DOHH2 (cell line): Measurements from ENCODE around the gene BTBD3.

Experiments used
- H3F3A ChIP-seq: fragments of 200-600 bp; sonication (generic), shearing (Covaris generic); 2 replicates; pipeline ENCODE4 v1.6.0; 2016; ENCODE audit warnings: antibody characterized with exemption, mild to moderate bottlenecking; ENCODE audit not compliant: control insufficient read depth, insufficient read depth
- H3K27ac ChIP-seq: fragments of 200-600 bp; sonication (generic); 2 replicates; pipeline ENCODE4 v1.5.1; 2014; ENCODE audit warnings: low read depth, mild to moderate bottlenecking, low read length, moderate library complexity
- H3K27me3 ChIP-seq: fragments of 200-600 bp; sonication (generic); 2 replicates; pipeline ENCODE4 v1.6.1; 2014; ENCODE audit warnings: mild to moderate bottlenecking, low read length, mixed read lengths; ENCODE audit not compliant: control insufficient read depth
- H3K36me3 ChIP-seq: fragments of 200-600 bp; sonication (generic); 2 replicates; pipeline ENCODE4 v1.6.1; 2014; ENCODE audit warnings: mild to moderate bottlenecking, low read length, moderate library complexity, mixed read lengths; ENCODE audit not compliant: control insufficient read depth
- H3K4me1 ChIP-seq: fragments of 200-600 bp; sonication (generic); 2 replicates; pipeline ENCODE4 v1.6.1; 2014; ENCODE audit warnings: mild to moderate bottlenecking, low read length, mixed read lengths; ENCODE audit not compliant: control insufficient read depth
- H3K4me2 ChIP-seq: fragments of 200-600 bp; sonication (generic); 2 replicates; pipeline ENCODE4 v1.6.0; 2014; ENCODE audit warnings: mild to moderate bottlenecking, low read length, moderate library complexity
- H3K4me3 ChIP-seq: fragments of 200-600 bp; sonication (generic); 2 replicates; pipeline ENCODE4 v1.5.1; 2014; ENCODE audit warnings: mild to moderate bottlenecking, low read length, mixed read lengths
- H3K79me2 ChIP-seq: fragments of 200-600 bp; sonication (generic); 2 replicates; pipeline ENCODE4 v1.6.1; 2014; ENCODE audit warnings: mild to moderate bottlenecking, low read length, mixed read lengths; ENCODE audit not compliant: control insufficient read depth
- H3K9me2 ChIP-seq: fragments of 200-600 bp; sonication (generic); replicated peaks from 2 replicates; pipeline ENCODE4 v1.6.1; 2014; ENCODE audit warnings: mild to moderate bottlenecking, low read length, mixed read lengths; ENCODE audit not compliant: control insufficient read depth
- H3K9me3 ChIP-seq: fragments of 200-600 bp; sonication (generic); 2 replicates; pipeline ENCODE4 v1.6.1; 2014; ENCODE audit warnings: antibody characterized with exemption, low read length, mixed read lengths; ENCODE audit not compliant: control insufficient read depth, insufficient read depth
- H4K20me1 ChIP-seq: fragments of 200-600 bp; sonication (generic); 2 replicates; pipeline ENCODE4 v1.6.0; 2014; ENCODE audit warnings: low read depth, mild to moderate bottlenecking, antibody characterized with exemption, low read length, moderate library complexity; ENCODE audit not compliant: control insufficient read depth, insufficient read depth
- EZH2phosphoT487 ChIP-seq: fragments of 200-600 bp; sonication (generic); IDR thresholded peaks from 2 replicates; pipeline ENCODE4 v1.6.1; 2017; ENCODE audit warnings: borderline replicate concordance, mild to moderate bottlenecking, antibody characterized with exemption, low read length, moderate library complexity, mixed read lengths
- TF ChIP-seq, protein P1 (sequence below): fragments of 200-600 bp; sonication (generic); IDR thresholded peaks from one replicate; pipeline ENCODE4 v1.5.1; 2014; ENCODE audit warnings: antibody characterized with exemption, mild to moderate bottlenecking, low read depth, low read length; ENCODE audit not compliant: poor library complexity, severe bottlenecking

The BTBD3 gene

DNA sequence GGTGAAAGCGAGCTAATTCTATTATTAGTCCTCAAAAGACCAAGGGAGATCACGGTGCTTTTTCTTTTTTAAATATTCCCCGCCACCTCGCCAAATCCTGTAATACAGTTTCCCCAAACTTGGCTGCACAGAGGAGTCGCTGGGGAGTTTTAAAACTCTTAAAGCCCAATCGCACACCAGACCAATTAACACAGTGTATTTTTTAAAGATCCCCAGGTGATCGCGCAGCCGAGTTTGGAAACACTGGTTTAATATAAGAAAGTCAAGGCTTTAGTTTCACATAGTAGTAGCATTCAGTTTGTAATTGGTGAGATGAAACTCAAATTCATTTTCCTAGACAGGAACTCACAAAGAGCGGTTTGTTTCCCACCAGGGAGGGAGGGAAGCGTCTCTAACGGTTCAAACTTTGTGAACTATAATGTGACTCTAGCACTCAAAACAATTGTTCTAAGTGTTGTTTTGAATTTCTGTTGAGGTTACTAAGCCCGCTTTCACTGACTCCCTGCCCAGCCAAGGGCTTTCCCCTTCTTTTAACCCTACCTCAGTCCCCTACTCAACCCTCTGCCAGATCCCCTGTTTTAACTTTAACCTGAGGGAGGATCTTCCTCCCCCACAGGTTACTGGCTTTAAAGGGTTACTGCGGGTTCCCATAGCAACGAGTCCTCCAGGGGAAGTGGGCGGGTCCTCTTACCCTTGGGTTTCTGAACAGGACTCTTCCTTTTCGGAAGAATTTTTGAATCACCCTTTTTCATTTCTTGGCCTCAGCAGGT lies 25.7 kb upstream of the BTBD3 start:
- H4K20me1 ChIP-seq, result no peaks in the 10 kb centered on the region
- no peaks in the 10 kb centered on the region for H3K79me2 ChIP-seq
- no peaks in the 10 kb centered on the region for H3K4me1 ChIP-seq
- no peaks in the 10 kb centered on the region for H3F3A ChIP-seq
- H3K9me2 ChIP-seq, result no peaks in the 10 kb centered on the region
- H3K27ac ChIP-seq, result no peak overlapping the region
- TF ChIP-seq, protein P1, sequence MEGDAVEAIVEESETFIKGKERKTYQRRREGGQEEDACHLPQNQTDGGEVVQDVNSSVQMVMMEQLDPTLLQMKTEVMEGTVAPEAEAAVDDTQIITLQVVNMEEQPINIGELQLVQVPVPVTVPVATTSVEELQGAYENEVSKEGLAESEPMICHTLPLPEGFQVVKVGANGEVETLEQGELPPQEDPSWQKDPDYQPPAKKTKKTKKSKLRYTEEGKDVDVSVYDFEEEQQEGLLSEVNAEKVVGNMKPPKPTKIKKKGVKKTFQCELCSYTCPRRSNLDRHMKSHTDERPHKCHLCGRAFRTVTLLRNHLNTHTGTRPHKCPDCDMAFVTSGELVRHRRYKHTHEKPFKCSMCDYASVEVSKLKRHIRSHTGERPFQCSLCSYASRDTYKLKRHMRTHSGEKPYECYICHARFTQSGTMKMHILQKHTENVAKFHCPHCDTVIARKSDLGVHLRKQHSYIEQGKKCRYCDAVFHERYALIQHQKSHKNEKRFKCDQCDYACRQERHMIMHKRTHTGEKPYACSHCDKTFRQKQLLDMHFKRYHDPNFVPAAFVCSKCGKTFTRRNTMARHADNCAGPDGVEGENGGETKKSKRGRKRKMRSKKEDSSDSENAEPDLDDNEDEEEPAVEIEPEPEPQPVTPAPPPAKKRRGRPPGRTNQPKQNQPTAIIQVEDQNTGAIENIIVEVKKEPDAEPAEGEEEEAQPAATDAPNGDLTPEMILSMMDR, result no peak
- no peak for TF ChIP-seq EZH2phosphoT487
- H3K27me3 ChIP-seq, result no peaks in the 10 kb centered on the region
- H3K9me3 ChIP-seq, result 0 out of 2 replicates have a peak, but pooled peaks cover 2% of the 10 kb centered on the region
- no peak overlapping the region for H3K4me3 ChIP-seq
- H3K36me3 ChIP-seq, result no peaks in the 10 kb centered on the region
- no peak overlapping the region for H3K4me2 ChIP-seq

DNA sequence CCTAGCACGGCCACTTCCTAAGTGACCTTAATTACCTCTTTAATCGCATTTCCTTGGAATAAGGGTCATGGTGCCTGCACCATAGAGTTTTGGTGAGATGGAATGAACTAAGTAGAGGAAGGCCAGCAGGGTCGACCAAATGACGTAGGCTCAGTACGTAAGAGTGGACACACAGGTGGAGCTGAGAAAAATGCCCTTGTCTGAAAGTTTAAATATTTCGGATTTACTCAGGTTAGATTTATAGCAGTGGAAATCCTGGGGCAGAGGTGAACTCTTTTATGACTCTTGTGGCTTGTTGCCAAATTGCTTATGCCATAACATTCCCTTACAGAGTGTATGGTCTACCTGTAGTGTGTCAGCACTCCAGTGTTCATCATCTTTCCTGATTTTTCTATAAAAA lies 23.6 kb upstream of the BTBD3 start:
- Histone ChIP-seq H3K27ac (no peak overlapping the region), H3K36me3 (no peaks in the 10 kb centered on the region), H3K9me2 (no peaks in the 10 kb centered on the region), H4K20me1 (no peaks in the 10 kb centered on the region), H3K9me3 (0 out of 2 replicates have a peak, but pooled peaks cover 2% of the 10 kb centered on the region), H3K4me1 (no peaks in the 10 kb centered on the region), H3K4me3 (no peak overlapping the region), H3K27me3 (no peaks in the 10 kb centered on the region), H3K4me2 (no peak overlapping the region), H3F3A (no peaks in the 10 kb centered on the region), H3K79me2 (no peaks in the 10 kb centered on the region)
- TF ChIP-seq EZH2phosphoT487, result no peak
- TF ChIP-seq, protein P1, result no peak

DNA sequence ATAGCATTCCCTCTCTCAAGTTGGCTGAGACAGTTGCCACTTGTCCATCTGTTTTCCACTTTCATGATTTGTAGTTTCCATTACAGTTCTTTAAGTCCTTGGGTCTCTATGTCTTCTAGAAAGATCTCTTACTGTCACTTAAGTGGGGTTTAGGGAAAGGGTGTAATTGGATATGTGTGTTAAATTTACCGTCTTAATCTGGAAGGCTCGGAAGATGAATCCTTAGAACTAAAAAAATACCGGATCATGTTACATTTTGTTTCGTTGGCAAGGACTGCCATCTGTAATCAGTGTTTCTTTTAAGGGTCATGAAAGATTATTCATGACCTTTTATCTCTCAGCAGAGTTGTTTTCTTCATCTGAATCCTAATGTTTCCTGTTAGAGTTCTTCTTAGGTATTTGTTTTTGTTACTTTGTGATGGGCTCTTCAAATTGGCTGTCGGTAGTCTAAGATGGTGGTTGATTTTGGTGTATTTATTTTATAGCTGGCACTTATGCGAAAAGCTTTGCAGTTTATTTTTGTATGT lies 21.8 kb upstream of the BTBD3 start:
- no peaks in the 10 kb centered on the region for H3F3A ChIP-seq
- TF ChIP-seq EZH2phosphoT487, result no peak
- TF ChIP-seq, protein P1, result no peak
- H3K36me3 ChIP-seq, result no peaks in the 10 kb centered on the region
- H3K9me2 ChIP-seq, result no peaks in the 10 kb centered on the region
- H3K4me1 ChIP-seq, result no peaks in the 10 kb centered on the region
- no peaks in the 10 kb centered on the region for H3K79me2 ChIP-seq
- H3K9me3 ChIP-seq, result no peaks in the 10 kb centered on the region
- no peaks in the 10 kb centered on the region for H3K27me3 ChIP-seq
- no peak overlapping the region for H3K27ac ChIP-seq
- H4K20me1 ChIP-seq, result no peaks in the 10 kb centered on the region
- no peak overlapping the region for H3K4me3 ChIP-seq
- no peak overlapping the region for H3K4me2 ChIP-seq
